ENCODE measurements around the gene PCDHGA4.
"Not testable (repeated sequence)": the region's sequence is repeated elsewhere in the genome, so short reads cannot be mapped to it uniquely, and the experiment has no call there.

The PCDHGA4 gene

DNA sequence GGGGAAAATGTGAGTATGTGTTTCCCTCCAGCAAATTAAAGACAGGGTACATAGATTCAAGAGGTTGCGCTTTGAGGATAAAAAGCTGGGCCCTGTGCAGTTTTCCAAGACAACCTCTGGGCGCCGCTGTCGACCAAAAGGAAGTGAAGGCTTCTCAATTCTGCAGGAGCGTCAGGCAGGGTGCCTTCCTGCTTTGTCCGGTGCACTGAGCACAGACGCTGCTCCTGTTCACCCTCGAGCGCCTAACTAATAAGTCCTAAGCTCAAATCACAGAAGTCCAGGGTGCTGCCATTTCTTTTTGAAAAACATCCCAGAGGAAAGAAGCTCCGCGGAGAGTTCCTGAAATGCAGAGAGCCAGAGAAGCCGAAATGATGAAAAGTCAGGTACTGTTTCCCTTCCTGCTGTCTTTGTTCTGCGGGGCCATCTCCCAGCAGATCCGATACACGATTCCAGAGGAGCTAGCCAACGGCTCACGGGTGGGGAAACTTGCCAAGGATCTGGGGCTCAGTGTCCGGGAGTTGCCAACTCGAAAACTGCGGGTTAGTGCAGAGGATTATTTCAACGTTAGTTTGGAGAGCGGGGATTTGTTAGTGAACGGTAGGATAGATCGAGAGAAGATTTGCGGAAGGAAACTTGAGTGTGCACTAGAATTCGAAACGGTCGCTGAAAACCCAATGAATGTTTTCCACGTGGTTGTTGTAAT lies 4.8 kb upstream of the PCDHGA4 start, which contains the start of gene PCDHGB1:
Gene PCDHGB1 (plus strand): TSS at position 183 of the 703 bp plus-strand sequence. CDS start 162 bp downstream, at position 345.
- DNase-seq (ENCODE audit: low read depth in 2 of 2) = no peak

DNA sequence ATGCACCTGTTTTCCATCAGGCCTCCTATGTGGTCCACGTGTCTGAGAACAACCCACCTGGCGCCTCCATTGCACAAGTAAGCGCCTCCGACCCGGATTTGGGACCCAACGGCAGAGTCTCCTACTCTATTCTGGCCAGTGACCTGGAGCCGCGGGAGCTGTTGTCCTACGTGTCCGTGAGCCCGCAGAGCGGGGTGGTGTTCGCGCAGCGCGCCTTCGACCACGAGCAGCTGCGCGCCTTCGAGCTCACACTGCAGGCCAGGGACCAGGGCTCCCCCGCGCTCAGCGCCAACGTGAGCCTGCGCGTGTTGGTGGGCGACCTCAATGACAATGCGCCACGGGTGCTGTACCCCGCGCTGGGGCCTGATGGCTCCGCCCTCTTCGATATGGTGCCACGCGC lies 3.2 kb upstream of the PCDHGA4 start:
- DNase-seq (ENCODE audit: low read depth in 2 of 2) = no peak

DNA sequence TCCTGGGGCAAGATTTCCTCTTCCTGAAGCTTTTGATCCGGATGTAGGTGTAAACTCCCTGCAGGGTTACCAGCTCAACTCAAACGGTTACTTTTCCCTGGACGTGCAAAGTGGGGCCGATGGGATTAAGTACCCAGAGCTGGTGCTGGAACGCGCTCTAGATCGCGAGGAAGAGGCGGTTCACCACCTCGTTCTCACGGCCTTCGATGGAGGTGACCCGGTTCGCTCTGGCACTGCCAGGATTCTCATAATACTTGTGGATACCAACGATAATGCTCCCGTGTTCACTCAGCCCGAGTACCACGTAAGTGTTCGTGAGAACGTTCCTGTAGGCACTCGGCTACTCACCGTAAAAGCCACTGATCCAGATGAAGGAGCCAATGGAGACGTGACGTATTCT lies 820 bp downstream of the PCDHGA4 start:
- no peak for DNase-seq (ENCODE audit: low read depth in 2 of 2)

DNA sequence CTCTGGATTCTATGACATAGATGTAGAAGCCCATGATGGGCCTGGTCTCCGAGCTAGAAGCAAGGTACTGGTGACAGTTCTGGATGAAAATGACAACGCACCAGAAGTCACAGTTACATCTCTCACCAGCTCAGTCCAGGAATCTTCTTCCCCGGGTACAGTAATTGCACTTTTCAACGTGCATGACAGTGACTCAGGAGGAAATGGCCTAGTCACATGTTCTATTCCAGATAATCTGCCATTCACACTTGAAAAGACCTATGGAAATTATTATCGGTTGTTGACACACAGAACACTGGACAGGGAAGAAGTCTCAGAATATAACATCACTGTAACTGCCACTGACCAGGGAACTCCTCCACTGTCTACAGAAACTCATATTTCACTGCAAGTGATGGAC lies 1.3 kb downstream of the PCDHGA4 start:
- DNase-seq (ENCODE audit: low read depth in 2 of 2) = no peak

DNA sequence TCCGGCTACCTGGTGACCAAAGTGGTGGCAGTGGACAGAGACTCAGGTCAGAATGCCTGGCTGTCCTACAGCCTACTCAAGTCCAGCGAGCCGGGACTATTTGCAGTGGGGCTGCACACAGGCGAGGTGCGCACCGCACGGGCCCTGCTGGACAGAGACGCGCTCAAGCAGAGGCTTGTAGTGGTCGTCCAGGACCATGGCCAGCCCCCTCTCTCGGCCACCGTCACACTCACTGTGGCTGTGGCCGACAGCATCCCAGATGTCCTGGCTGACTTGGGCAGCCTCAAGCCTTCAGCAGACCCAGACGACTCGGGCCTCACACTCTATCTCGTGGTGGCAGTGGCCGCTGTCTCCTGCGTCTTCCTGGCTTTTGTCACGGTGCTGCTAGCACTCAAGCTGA lies 2.1 kb downstream of the PCDHGA4 start:
- no peak for DNase-seq (ENCODE audit: low read depth in 2 of 2)

DNA sequence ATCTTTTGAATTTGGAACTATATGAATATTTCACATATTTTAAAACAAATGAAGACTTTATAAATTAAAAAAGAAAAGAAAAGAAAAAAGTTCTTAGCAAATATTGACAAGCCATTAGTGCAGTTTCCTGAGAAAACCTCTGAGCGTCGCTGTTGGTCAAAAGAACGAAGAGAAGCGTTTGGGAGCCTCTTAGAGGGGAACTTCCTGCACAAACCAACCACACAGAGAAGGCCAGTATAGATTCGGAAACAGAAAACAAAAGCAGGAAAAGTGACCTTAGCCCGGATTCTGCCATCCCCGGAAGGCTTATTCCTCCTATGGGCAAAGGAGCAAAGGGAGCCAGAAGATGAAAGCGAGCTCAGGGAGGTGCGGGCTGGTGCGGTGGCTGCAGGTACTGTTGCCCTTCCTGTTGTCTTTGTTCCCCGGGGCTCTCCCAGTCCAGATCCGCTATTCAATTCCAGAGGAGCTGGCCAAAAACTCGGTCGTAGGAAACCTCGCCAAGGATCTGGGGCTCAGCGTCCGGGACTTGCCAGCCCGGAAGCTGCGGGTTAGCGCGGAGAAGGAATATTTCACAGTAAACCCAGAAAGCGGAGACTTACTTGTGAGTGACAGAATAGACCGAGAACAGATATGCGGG lies 5.1 kb downstream of the PCDHGA4 start, which contains the start of gene PCDHGB2:
Gene PCDHGB2 (plus strand): TSS at position 205 of the 637 bp plus-strand sequence. CDS start 142 bp downstream, at position 347.
- no peak for DNase-seq (ENCODE audit: low read depth in 2 of 2)

DNA sequence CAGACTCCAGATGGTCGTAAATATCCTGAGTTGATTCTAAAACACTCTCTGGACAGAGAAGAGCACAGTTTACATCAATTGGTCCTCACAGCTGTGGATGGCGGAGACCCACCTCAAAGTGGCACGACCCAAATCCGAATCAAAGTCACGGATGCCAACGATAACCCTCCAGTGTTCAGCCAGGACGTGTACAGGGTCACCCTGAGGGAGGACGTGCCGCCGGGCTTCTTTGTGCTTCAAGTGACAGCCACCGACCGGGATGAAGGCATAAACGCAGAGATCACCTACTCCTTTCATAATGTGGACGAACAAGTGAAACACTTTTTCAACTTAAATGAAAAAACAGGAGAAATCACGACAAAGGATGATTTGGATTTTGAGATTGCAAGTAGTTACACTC lies 5.9 kb downstream of the PCDHGA4 start:
- DNase-seq (ENCODE audit: low read depth in 2 of 2) = no peak

DNA sequence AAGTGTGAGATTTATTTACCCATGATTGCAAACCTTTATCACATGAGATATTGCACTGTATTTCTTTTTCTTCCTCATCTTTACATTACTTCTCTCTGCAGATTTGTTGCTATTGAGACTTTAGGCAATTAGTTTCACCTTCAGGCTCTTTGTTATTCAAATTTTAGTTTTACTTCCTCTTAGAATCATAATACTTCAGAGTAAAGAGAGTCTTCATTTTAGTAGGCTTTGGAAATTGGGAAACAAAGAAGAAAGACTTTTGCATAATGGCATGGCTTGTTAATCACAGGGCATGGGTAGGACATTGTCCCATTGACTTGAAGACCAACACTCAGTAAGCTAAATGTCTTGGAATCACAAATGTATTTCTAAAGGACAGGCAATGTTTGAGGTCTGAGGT lies 7.9 kb downstream of the PCDHGA4 start:
- no peak for DNase-seq (ENCODE audit: low read depth in 2 of 2)

DNA sequence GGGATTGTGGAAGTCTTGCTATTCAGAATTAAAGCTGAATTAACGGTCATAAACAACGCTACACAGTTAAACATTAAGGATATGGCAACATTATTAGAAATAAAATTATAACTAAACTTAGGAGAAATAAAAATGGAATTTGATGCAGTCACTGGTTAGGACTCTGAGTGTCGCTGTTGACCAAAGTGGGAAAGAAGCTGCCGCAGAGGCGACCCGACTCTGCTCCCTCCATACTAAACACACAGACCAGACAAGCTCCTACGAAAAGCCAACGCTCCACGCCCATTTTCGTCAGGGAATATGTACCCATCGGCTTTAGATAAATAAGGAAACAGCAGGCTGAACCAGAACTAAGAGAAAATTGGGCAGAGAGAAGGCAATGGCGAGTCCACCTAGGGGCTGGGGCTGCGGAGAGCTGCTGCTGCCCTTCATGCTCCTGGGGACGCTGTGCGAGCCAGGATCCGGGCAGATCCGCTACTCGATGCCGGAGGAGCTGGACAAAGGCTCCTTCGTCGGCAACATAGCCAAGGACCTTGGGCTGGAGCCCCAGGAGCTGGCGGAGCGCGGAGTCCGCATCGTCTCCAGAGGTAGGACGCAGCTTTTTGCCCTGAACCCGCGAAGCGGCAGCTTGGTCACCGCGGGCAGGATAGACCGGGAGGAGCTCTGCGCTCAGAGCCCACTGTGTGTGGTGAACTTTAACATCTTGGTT lies 9.3 kb downstream of the PCDHGA4 start, which contains the start of gene PCDHGA5:
Gene PCDHGA5 (plus strand): TSS at position 211 of the 709 bp plus-strand sequence. CDS start 169 bp downstream, at position 380.
- no peak for DNase-seq (ENCODE audit: low read depth in 2 of 2)

DNA sequence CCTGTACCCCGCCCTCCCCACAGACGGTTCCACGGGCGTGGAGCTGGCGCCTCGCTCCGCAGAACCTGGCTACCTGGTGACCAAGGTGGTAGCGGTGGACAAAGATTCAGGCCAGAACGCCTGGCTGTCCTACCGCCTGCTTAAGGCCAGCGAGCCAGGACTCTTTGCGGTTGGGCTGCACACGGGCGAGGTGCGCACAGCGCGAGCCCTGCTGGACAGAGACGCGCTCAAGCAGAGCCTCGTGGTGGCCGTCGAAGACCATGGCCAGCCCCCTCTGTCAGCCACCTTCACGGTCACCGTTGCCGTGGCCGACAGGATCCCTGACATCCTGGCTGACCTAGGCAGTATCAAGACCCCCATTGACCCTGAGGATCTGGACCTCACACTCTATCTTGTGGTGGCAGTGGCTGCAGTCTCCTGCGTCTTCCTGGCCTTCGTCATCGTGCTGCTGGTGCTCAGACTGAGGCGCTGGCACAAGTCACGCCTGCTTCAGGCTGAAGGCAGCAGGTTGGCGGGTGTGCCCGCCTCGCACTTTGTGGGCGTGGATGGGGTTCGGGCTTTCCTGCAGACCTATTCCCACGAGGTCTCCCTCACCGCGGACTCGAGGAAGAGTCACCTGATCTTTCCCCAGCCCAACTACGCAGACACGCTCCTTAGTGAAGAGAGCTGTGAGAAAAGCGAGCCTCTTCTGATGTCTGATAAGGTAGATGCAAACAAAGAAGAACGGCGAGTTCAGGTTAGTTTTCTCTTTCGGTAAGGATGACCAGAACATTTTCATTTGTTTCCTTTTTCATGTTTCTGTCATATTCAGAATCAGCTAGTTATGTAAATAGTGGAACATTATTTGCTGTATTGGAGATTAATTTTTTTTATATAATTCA lies 11.4 kb downstream of the PCDHGA4 start:
- DNase-seq (ENCODE audit: low read depth in 2 of 2) = no peak

DNA sequence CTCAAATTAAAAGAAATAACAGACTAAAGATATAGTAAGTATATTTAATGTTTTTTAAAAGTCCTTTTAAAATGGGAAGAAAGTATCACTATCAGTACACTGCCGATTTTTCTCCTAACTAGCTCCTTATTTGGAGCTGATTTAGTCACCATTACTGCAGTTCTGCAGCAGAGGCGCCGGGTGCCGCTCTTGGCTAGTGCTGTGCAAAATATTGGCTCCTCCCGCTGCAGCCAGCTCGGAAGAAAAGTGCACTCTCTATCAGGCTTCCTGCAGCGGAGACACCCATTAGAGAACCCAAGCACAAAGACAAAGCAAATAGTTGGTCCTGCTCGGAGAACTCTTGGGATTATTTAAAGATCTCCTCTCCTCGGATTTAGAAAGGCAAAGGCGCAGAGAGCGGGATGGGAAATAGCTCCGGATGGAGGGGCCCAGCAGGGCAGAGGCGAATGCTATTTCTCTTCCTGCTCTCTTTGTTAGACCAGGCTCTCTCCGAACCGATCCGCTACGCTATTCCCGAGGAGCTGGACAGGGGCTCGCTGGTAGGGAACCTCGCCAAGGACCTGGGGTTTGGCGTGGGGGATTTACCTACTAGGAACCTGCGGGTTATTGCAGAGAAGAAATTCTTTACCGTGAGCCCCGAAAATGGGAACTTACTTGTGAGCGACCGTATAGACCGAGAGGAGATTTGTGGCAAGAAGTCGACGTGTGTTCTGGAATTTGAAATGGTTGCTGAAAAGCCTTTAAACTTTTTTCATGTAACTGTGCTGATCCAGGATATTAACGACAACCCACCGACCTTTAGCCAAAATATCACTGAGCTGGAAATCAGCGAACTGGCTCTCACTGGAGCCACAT lies 15.4 kb downstream of the PCDHGA4 start, which contains the start of gene PCDHGB3:
Gene PCDHGB3 (plus strand): TSS at position 249 of the 855 bp plus-strand sequence. CDS start 153 bp downstream, at position 402.
- no peak for DNase-seq (ENCODE audit: low read depth in 2 of 2)

DNA sequence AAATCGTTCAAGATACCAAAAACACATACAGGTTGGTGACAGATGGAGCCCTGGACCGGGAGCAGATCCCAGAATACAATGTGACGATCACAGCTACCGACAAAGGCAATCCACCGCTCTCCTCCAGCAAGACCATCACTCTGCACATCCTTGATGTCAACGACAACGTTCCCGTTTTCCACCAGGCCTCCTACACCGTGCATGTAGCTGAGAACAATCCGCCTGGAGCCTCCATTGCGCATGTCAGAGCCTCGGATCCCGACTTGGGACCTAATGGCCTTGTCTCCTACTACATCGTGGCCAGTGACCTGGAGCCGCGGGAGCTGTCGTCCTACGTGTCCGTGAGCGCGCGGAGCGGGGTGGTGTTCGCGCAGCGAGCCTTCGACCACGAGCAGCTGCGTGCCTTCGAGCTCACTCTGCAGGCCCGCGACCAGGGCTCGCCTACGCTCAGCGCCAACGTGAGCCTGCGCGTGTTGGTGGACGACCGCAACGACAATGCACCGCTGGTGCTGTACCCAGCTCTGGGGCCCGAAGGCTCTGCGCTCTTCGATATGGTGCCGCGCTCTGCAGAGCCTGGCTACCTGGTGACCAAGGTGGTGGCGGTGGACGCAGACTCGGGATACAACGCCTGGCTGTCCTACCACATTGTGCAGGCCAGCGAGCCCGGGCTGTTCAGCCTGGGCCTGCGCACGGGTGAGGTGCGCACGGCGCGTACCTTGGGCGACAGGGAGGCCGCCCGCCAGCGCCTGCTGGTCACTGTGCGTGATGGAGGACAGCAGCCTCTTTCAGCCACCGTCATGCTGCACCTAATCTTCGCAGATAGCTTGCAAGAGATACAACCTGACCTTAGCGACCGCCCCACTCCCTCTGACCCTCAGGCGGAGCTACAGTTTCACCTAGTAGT lies 17.0 kb downstream of the PCDHGA4 start:
- no peak for DNase-seq (ENCODE audit: low read depth in 2 of 2)

DNA sequence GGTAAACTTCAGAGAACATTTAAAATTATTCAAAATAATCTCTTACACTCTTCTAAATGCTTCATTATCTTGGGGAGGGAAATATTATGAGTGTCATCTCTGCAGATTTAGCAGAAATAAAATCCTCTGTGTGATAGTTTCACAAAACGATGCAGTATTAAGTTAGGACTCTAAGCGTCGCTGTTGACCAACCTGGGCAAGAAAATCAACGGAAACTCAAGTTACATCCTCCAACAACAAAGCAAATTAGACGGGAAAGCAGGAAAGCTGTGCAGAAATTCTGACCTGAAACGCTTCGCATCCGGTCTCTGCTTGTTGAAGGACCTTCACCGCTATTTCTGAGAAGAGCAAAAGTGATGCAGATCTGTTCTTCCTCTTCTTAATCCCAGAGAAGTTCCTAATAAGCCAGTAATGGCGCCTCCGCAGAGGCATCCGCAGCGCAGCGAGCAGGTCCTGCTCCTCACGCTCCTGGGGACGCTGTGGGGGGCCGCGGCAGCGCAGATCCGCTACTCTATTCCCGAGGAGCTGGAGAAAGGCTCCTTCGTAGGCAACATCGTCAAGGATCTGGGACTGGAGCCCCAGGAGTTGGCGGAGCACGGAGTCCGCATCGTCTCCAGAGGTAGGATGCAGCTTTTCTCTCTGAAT lies 19.0 kb downstream of the PCDHGA4 start, which contains the start of gene PCDHGA6:
Gene PCDHGA6 (plus strand): TSS at position 219 of the 645 bp plus-strand sequence. CDS start 193 bp downstream, at position 412.
- DNase-seq (ENCODE audit: low read depth in 2 of 2) = no peak

DNA sequence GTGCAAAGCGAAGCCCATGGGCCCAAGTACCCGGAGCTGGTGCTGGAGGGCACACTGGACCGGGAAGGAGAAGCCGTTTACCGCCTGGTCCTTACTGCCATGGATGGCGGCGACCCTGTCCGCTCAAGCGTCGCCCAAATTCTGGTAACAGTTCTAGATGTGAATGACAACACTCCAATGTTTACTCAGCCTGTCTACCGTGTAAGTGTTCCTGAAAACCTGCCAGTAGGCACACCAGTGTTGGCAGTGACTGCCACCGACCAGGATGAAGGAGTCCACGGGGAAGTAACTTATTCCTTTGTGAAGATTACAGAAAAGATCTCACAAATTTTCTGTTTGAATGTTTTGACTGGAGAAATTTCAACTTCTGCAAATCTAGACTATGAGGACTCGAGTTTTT lies 19.8 kb downstream of the PCDHGA4 start:
- DNase-seq (ENCODE audit: low read depth in 2 of 2) = no peak

DNA sequence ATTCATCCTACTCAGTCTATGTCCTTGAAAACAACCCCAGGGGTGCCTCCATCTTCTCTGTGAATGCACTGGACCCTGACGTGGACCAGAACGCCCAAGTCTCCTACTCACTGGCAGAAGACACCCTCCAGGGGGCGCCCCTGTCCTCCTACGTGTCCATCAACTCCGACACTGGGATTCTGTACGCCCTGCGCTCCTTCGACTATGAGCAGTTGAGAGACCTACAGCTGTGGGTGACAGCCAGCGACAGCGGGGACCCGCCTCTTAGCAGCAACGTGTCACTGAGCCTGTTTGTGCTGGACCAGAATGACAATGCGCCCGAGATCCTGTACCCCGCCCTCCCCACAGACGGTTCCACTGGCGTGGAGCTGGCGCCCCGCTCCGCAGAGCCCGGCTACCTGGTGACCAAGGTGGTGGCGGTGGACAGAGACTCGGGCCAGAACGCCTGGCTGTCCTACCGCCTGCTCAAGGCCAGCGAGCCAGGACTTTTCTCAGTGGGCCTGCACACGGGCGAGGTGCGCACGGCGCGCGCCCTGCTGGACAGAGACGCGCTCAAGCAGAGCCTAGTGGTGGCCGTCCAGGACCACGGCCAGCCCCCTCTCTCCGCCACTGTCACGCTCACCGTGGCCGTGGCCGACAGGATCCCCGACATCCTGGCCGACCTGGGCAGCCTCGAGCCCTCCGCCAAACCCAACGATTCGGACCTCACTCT lies 20.8 kb downstream of the PCDHGA4 start:
- not testable (repeated sequence) for DNase-seq (ENCODE audit: low read depth in 2 of 2)

DNA sequence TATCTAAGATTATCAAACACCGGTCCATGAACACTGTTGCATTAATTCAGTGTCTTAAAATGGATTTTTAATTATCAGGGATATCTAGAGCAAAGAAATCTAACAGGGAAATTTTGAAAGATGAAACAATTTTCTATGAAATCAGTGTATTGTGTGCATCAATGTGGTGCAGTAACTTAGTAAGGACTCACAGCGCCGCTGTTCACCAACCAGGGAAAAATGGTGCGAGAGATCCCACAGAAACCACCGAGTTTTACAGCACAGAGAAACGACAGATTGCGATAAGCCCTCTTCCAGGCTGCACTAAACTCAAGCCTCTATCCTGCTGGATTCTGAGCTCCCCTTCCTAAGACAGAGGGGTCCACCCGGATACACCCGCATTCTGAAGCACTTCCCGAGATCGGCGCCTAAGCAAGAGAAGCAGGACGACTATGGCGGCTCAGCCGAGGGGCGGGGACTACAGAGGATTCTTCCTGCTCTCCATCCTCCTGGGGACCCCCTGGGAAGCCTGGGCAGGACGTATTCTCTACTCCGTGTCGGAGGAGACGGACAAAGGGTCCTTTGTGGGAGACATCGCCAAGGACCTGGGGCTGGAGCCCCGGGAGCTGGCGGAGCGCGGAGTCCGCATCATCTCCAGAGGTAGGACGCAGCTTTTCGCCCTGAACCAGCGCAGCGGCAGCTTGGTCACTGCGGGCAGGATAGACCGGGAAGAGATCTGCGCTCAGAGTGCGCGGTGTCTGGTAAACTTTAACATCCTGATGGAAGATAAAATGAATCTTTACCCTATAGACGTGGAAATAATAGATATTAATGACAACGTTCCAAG lies 27.9 kb downstream of the PCDHGA4 start, which contains the start of gene PCDHGA7:
Gene PCDHGA7 (plus strand): TSS at position 274 of the 826 bp plus-strand sequence. CDS start 158 bp downstream, at position 432.
- no peak for DNase-seq (ENCODE audit: low read depth in 2 of 2)

DNA sequence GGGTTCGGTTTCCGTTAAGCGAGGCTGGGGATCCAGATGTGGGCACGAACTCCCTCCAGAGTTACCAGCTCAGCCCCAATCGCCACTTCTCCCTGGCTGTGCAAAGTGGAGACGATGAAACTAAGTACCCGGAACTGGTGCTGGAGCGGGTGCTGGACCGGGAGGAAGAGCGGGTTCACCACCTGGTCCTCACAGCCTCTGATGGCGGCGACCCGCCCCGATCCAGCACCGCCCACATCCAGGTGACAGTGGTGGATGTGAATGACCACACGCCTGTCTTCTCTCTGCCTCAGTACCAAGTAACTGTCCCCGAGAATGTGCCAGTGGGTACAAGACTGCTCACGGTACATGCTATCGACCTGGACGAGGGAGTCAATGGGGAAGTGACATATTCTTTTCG lies 28.5 kb downstream of the PCDHGA4 start:
- no peak for DNase-seq (ENCODE audit: low read depth in 2 of 2)
